Hepatocyte (in vitro differentiated cells): Measurements from ENCODE around the gene KIAA0586. TPM values are rescaled to one million over a fixed set of nuclear protein-coding genes. Genes with fewer than 3 reads are reported as not detected.
"Not testable (repeated sequence)": the region's sequence is repeated elsewhere in the genome, so short reads cannot be mapped to it uniquely, and the experiment has no call there.

Source experiments
- DNase-seq: peaks from one replicate; pipeline ENCODE4 v3.0.0-alpha.2; 2016; ENCODE audit warnings: low spot score
- H2AFZ ChIP-seq: fragments of 200-600 bp; sonication (generic); 2 replicates; pipeline ENCODE4 v1.6.0; 2016; ENCODE audit warnings: antibody characterized with exemption, mild to moderate bottlenecking
- H3K27ac ChIP-seq: fragments of 200-600 bp; sonication (generic); 2 replicates; pipeline ENCODE4 v1.5.1; 2016; ENCODE audit warnings: mild to moderate bottlenecking
- H3K27me3 ChIP-seq: fragments of 200-600 bp; sonication (generic); 2 replicates; pipeline ENCODE4 v1.6.1; 2016
- H3K36me3 ChIP-seq: fragments of 200-600 bp; sonication (generic); replicated peaks from 2 replicates; pipeline ENCODE4 v1.5.1; 2016; ENCODE audit warnings: low read depth; ENCODE audit not compliant: insufficient read depth
- H3K4me1 ChIP-seq: fragments of 200-600 bp; sonication (generic); 2 replicates; pipeline ENCODE4 v1.5.1; 2016; ENCODE audit warnings: mild to moderate bottlenecking, moderate library complexity; ENCODE audit not compliant: insufficient read depth
- H3K4me2 ChIP-seq: fragments of 200-600 bp; sonication (generic); 2 replicates; pipeline ENCODE4 v1.6.0; 2016
- H3K4me3 ChIP-seq: fragments of 200-600 bp; sonication (generic); 2 replicates; pipeline ENCODE4 v1.5.1; 2016; ENCODE audit warnings: mild to moderate bottlenecking
- H3K79me2 ChIP-seq: fragments of 200-600 bp; sonication (generic); 2 replicates; pipeline ENCODE4 v1.6.0; 2017; ENCODE audit warnings: mild to moderate bottlenecking
- H3K9me2 ChIP-seq: fragments of 200-600 bp; sonication (generic); replicated peaks from 2 replicates; pipeline ENCODE4 v1.6.0; 2017; ENCODE audit warnings: mild to moderate bottlenecking; ENCODE audit not compliant: insufficient read depth
- H3K9me3 ChIP-seq: fragments of 200-600 bp; sonication (generic); 2 replicates; pipeline ENCODE4 v1.5.1; 2016; ENCODE audit warnings: low read depth, mild to moderate bottlenecking
- H4K20me1 ChIP-seq: fragments of 200-600 bp; sonication (generic); 2 replicates; pipeline ENCODE4 v1.6.0; 2016; ENCODE audit warnings: mild to moderate bottlenecking; ENCODE audit not compliant: insufficient read depth, poor library complexity, severe bottlenecking
- CTCF ChIP-seq: fragments of 200-600 bp; sonication (generic); IDR thresholded peaks from 2 replicates; pipeline ENCODE4 v1.5.1; 2016; ENCODE audit warnings: antibody characterized with exemption, mild to moderate bottlenecking; ENCODE audit not compliant: poor library complexity
- EZH2 ChIP-seq: fragments of 200-600 bp; sonication (generic); IDR thresholded peaks from 2 replicates; pipeline ENCODE4 v1.6.1; 2016; ENCODE audit warnings: antibody characterized with exemption, mild to moderate bottlenecking, borderline replicate concordance
- EZH2phosphoT487 ChIP-seq: fragments of 200-600 bp; sonication (generic); IDR thresholded peaks from one replicate; pipeline ENCODE4 v1.6.1; 2018; ENCODE audit warnings: antibody characterized with exemption, mild to moderate bottlenecking, low read depth, moderate library complexity; ENCODE audit not compliant: unreplicated experiment, severe bottlenecking
- WGBS: methylation state at CpG from one replicate; pipeline ENCODE4 v1.1.6; 2016; ENCODE audit warnings: low lambda C conversion rate; ENCODE audit errors: missing lambda C conversion rate; 5-methylcytosine and 5-hydroxymethylcytosine counted together
- polyA plus RNA-seq: library from polyadenylated mRNA; unstranded; fragments of >200 nt; fragmentation: Nextera tagmentation; extraction: Ambion mirVana; gene quantifications from 2 replicates; pipeline ENCODE4 v1.2.1, GENCODE V29; 2016
- total RNA-seq: library from RNA; depleted of rRNA; stranded (reverse); fragments of >200 nt; gene quantifications from 2 replicates; pipeline ENCODE4 v1.2.3, GENCODE V29; 2014

KIAA0586 gene
- total and polyA plus RNA-seq, 2 experiments from 2014 or later = 7.3 to 21.4 TPM

GRCh38 chr14:58415636-58416547 is 11.6 kb upstream of the KIAA0586 start:
- H3K27me3 ChIP-seq = no peaks in the 10 kb centered on the region
- no peaks in the 10 kb centered on the region for H3K9me2 ChIP-seq
- no peaks in the 10 kb centered on the region for H3K4me1 ChIP-seq
- no peak overlapping the region for H3K4me2 ChIP-seq
- no peaks in the 10 kb centered on the region for H3K36me3 ChIP-seq
- peaks cover 25% of the 10 kb centered on the region for H3K79me2 ChIP-seq
- H2AFZ ChIP-seq = no peak overlapping the region
- no peak overlapping the region for H3K27ac ChIP-seq
- 97% methylated on average over 10 of the region's 10 CpGs for WGBS
- DNase-seq = no peak
- H4K20me1 ChIP-seq = no peaks in the 10 kb centered on the region
- H3K4me3 ChIP-seq = no peak overlapping the region
- TF ChIP-seq CTCF (no peak), EZH2phosphoT487 (no peak), EZH2 (no peak)
- H3K9me3 ChIP-seq = no peaks in the 10 kb centered on the region

- H3K9me2 ChIP-seq, H3K4me1 ChIP-seq, H3K4me3 ChIP-seq, H3K9me3 ChIP-seq, H3K36me3 ChIP-seq, H2AFZ ChIP-seq, DNase-seq, H3K27ac ChIP-seq, H4K20me1 ChIP-seq, H3K27me3 ChIP-seq, H3K4me2 ChIP-seq: not testable (repeated sequence)
- 88% methylated on average over 1 of the region's 1 CpG for WGBS
- peaks cover 25% of the 10 kb centered on the region for H3K79me2 ChIP-seq
Measured at GRCh38 chr14:58416934-58417333, 10.6 kb upstream of the KIAA0586 start.

DNA sequence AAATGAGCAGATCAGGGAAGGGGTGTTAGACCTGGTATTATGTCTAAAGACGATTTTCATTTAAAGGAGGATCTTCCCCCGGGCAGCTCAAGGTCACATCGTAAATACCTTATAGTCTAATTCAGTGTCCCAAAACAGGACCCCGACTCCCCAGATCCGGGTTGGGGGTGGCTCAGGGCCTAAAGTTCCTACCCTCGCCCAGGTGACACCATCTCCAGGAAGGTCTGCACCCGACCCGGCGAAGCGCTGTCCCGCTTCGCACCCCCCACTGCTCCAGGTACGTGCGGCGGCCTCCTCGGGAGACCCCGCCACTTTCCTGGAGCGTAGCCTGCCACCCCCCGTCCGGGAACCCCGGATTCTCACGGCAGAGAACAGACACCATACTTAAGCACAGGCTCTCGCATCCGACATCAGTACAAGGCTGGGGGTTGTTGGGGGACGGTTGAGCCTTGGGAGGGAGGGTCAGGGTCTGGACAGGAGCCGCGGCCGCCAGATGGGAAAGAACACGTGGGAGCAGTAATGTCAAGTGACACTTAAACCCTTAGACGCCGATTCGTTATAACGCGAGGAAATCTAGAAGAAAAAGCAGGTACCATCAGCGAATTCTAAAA is 744 bp upstream of the KIAA0586 start:
- H4K20me1 ChIP-seq = no peaks in the 10 kb centered on the region
- no peaks in the 10 kb centered on the region for H3K27me3 ChIP-seq
- peak overlapping the region; percentile 94 for H2AFZ ChIP-seq
- H3K79me2 ChIP-seq = peaks cover 37% of the 10 kb centered on the region
- peak overlapping the region; percentile 97 for H3K27ac ChIP-seq
- peaks cover 8% of the 10 kb centered on the region for H3K4me1 ChIP-seq
- H3K9me3 ChIP-seq = no peaks in the 10 kb centered on the region
- peak; percentile 75 for DNase-seq
- peak overlapping the region; percentile 77 for H3K4me3 ChIP-seq
- H3K4me2 ChIP-seq = peak overlapping the region; percentile 82
- H3K36me3 ChIP-seq = no peaks in the 10 kb centered on the region
- no peaks in the 10 kb centered on the region for H3K9me2 ChIP-seq
- TF ChIP-seq EZH2 (no peak), CTCF (no peak), EZH2phosphoT487 (no peak)
- under 1% methylated on average over 35 of the region's 35 CpGs for WGBS

- peaks cover 8% of the 10 kb centered on the region for H3K4me1 ChIP-seq
- DNase-seq = peak; percentile 18
- H2AFZ ChIP-seq = peak overlapping the region; percentile 71
- no peaks in the 10 kb centered on the region for H3K9me2 ChIP-seq
- H3K36me3 ChIP-seq = no peaks in the 10 kb centered on the region
- H4K20me1 ChIP-seq = no peaks in the 10 kb centered on the region
- 1% methylated on average over 10 of the region's 10 CpGs for WGBS
- H3K27me3 ChIP-seq = no peaks in the 10 kb centered on the region
- peak overlapping the region; percentile 54 for H3K4me3 ChIP-seq
- H3K79me2 ChIP-seq = peaks cover 37% of the 10 kb centered on the region
- no peak for TF ChIP-seq EZH2
- no peaks in the 10 kb centered on the region for H3K9me3 ChIP-seq
- H3K4me2 ChIP-seq = peak overlapping the region; percentile 75
- peak overlapping the region; percentile 73 for H3K27ac ChIP-seq
Measured at GRCh38 chr14:58428118-58428683, 682 bp downstream of the KIAA0586 start.
